Neural cell (in vitro differentiated cells): ENCODE data around the gene ACER1.

Experiments
- CTCF ChIP-seq: fragments of 450-650 bp; IDR thresholded peaks from 2 replicates; pipeline ENCODE4 v1.5.1; 2014; ENCODE audit warnings: antibody characterized with exemption, mild to moderate bottlenecking, moderate library complexity; ENCODE audit not compliant: poor library complexity, severe bottlenecking
- EP300 ChIP-seq: fragments of 450-650 bp; conservative IDR thresholded peaks from 2 replicates; pipeline ENCODE4 v1.6.1; 2014; ENCODE audit warnings: antibody characterized with exemption, mild to moderate bottlenecking, moderate library complexity; ENCODE audit not compliant: poor library complexity, severe bottlenecking
- EZH2 ChIP-seq: fragments of 200-600, 300-800 bp; shearing (Covaris generic), sonication (generic); IDR thresholded peaks from 2 replicates; pipeline ENCODE4 v1.6.1; 2014; ENCODE audit warnings: antibody characterized with exemption, low read length, borderline replicate concordance, mild to moderate bottlenecking; ENCODE audit not compliant: insufficient read depth, poor library complexity, severe bottlenecking
- MXI1 ChIP-seq: fragments of 450-650 bp; conservative IDR thresholded peaks from 2 replicates; pipeline ENCODE4 v1.6.1; 2014; ENCODE audit warnings: antibody characterized with exemption, mild to moderate bottlenecking; ENCODE audit not compliant: poor library complexity, severe bottlenecking
- POLR2AphosphoS5 ChIP-seq: IDR thresholded peaks from 2 replicates; pipeline ENCODE4 v1.6.1; 2012
- RAD21 ChIP-seq: fragments of 450-650 bp; conservative IDR thresholded peaks from 2 replicates; pipeline ENCODE4 v1.6.1; 2014; ENCODE audit warnings: antibody characterized with exemption, mild to moderate bottlenecking, moderate library complexity
- REST ChIP-seq: IDR thresholded peaks from 2 replicates; pipeline ENCODE4 v1.6.1; 2012; ENCODE audit warnings: borderline replicate concordance
- SMC3 ChIP-seq: fragments of 450-650 bp; conservative IDR thresholded peaks from 2 replicates; pipeline ENCODE4 v1.6.1; 2014; ENCODE audit warnings: antibody characterized with exemption, mild to moderate bottlenecking, moderate library complexity; ENCODE audit not compliant: poor library complexity
- TAF1 ChIP-seq: IDR thresholded peaks from 2 replicates; pipeline ENCODE4 v1.6.1; 2012; ENCODE audit warnings: low read depth

GRCh38 chr19:6362027-6362350 is 28.6 kb upstream of the ACER1 start:
- TF ChIP-seq REST (no peak), RAD21 (no peak), TAF1 (no peak), CTCF (no peak), EP300 (no peak), POLR2AphosphoS5 (no peak), EZH2 (no peak), SMC3 (no peak), MXI1 (no peak)
